Activated T-cell treated with anti-CD3 and anti-CD28 coated beads for 48 hours (primary cell): ENCODE results near the gene KEAP1.
"Not testable (repeated sequence)": the region's sequence is repeated elsewhere in the genome, so short reads cannot be mapped to it uniquely, and the experiment has no call there.

ENCODE experiments used
- DNase-seq: peaks from one replicate; pipeline ENCODE4 v3.0.0-alpha.2; 2020; ENCODE audit warnings: low read depth

The KEAP1 gene

DNA sequence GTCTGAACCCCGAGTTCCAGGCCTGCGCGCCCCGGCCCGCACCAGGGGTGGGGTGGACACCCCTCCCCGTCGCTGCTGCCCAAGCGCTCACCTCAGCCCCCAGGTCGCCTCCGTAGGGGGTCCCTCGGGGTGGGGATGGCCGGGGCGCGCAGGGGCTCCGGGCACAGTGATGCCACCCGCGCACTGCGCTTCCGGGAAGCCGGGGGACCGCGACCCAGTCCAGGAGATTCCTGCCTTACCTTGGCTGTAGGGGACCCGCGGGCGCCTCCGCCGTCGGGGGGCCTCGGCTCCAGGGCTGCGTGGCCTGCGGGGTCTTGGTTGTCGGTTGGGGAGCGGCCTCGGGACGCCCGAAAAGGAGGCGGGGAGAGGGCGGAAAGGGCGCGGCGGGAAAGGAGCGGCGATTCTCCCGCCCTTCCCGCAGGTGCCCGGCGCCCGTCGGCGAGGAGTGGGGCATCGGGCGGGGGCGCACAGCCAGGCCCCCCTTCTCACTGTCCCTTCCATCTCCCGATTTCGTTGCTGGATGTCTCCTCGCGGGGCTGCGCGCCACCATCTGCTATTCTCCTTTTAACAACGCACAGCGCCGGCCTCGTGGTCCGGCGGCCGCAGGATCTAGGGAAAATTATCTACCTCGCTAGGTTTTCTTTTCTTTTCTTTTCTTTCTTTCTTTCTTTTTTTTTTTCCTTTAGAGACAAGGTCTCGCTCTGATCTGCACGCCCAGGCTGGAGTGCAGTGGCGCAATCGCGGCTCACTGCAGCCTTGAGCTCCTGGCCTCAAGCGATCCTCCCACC lies at the start of gene KEAP1:
Gene KEAP1 (minus strand): TSS at position 355 of the 788 bp plus-strand sequence. CDS start 3,323 bp downstream, outside the sequence.
- no peak for DNase-seq

DNA sequence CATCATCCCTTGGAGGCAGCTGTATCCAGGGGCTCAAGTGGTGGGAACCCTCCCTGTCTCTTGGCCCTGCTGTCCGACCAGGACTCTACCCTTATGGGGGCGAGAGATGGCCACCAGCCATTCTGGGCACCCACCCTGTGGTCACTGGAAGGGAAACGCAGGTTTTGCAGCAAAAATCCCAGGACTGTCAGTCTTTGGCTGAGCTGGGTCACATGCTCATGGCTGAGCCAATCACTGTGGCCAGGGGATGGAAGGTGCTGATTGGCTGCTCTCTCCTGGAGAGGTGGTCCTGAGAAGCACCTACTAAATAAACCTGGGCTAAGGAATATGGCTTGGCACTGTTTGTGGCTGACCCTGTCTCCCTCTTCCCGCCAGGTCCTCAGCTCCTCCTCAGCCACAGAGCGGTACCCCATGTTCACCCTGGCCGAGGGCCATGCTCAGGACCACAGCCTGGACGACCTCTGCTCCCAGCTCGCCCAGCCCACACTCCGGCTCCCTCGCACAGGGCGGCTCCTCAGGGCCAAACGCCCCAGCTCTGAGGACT lies 49.4 kb upstream of the KEAP1 start:
- DNase-seq, result no peak

DNA sequence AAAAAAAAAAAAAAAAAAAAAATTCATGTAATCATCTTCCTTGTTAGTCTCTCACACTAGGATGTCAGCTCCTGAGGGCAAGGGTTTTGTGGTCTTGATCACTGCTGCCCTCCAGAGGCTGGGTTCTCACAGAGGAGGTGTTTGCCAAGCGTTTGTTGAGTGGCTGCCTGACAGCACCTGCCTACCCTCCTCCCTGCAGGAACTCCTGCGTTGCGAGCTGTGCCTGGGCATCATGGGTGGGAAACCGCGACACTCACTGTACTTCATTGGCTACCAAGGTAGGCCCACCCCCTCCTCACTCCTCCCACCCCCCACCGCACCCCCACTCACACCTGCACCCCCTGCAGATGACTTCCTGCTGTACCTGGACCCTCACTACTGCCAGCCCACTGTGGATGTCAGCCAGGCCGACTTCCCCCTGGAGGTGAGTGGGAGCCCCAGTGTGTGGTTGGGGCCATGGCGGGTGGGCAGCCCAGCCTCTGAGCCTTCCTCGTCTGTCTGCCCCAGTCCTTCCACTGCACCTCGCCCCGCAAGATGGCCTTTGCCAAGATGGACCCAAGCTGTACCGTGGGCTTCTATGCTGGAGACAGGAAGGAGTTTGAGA lies 48.6 kb upstream of the KEAP1 start:
- DNase-seq, result no peak

DNA sequence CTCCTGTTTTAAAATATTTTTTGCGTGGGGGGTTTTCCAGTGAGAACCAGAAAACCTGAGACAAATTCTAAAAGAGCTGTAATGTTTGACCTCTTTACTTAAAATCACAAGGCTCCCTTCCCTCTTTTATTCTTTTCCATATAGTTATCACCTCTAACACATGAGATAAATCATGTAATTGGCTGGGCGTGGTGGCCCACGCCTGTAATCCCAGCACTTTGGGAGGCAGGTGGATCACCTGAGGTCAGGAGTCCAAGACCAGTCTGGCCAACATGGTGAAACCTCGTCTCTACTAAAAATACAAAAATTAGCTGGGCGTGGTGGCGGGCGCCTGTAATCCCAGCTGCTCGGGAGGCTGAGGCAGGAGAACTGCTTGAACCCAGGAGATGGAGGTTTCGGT lies 47.9 kb upstream of the KEAP1 start:
- DNase-seq, result not testable (repeated sequence)

DNA sequence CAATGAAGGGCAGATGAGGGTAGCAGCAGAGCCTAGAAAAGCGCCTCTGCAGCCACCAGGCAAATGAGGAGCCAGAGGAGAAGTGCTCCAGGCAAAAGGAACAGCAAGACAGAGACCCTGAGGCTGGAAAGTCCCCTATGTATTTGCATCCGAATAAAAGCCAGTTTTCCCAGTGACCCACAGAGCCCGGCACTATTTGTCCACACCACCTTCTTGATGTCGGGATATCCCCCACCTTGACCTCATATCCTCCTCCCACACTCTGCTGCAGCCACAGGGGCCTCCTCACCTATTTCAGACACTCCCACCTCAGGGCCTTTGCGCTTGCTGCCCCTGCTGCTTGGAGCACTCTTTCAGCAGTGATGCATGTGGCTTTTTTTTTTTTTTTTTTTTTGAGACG lies 47.2 kb upstream of the KEAP1 start:
- no peak for DNase-seq

DNA sequence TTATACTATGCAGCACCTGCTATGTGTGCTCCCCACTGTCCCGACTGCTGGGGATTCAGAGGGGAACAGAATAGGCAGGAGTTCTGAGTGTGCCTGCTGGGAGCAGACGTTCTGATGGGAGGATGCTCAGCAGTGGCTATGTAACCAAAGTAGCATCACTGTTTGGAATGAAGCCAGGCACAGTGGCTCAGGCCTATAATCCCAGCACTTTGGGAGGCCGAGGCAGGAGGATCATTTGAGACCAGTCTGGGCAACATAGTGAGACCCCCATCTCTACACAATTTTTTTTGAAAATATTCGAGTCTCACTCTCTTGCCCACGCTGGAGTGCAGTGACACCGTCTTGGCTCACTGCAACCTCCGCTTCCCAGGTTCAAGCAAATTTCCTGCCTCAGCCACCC lies 46.6 kb upstream of the KEAP1 start:
- DNase-seq, result no peak

DNA sequence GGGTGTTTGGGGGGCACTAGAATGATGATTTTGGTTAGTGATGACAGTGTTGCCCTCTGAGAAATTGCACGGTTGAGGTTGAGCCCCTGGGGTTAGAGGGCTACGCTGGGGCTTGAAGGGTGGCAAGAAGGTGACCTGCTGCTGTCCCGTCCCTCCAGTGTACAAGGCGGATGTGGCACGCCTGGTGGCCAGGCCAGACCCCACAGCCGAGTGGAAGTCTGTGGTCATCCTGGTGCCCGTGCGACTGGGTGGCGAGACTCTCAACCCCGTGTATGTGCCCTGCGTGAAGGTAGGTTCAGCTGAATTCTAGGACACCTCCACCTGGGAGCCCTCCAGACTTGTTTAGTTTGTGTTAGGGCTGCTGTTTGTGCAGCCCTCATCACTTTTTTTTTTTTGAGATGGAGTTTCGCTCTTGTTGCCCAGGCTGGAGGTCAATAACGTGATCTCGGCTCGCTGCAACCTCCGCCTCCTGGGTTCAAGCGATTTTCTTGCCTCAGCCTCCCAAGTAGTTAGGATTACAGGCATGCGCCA lies 45.7 kb upstream of the KEAP1 start:
- no peak for DNase-seq

DNA sequence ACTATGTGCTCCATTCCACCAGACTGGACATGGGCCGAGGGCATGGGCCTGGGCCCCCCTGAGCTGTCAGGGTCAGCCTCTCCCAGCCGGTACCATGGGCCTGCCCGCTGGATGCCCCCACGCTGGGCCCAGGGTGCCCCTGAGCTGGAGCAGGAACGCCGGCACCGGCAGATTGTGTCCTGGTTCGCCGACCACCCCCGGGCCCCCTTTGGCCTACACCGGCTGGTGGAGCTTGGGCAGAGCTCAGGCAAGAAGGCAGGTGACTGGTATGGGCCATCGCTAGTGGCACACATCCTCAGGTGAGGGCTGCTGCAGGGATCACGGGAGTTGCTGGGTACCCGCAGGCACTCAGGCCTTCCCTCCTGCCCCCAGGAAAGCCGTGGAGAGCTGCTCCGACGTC lies 43.7 kb upstream of the KEAP1 start:
- no peak for DNase-seq

DNA sequence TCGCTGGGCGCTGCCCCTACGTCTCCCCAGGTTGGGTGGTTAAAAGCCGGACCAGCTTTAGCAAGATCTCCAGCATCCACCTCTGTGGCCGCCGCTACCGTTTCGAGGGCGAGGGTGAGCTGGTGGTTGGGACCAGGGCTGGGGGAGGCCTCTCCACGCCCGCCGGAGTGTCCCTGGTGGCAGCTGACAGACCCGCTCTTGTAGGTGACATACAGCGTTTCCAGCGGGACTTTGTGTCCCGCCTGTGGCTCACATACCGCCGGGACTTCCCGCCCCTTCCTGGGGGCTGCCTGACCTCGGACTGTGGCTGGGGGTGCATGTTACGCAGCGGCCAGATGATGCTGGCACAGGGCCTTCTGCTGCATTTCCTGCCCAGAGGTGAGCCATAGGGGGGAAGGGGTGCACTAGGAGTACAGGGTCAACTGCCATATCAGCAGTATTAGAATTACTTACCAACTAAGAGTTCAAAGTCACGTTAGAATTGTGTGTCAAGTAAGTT lies 41.6 kb upstream of the KEAP1 start:
- DNase-seq, result no peak

DNA sequence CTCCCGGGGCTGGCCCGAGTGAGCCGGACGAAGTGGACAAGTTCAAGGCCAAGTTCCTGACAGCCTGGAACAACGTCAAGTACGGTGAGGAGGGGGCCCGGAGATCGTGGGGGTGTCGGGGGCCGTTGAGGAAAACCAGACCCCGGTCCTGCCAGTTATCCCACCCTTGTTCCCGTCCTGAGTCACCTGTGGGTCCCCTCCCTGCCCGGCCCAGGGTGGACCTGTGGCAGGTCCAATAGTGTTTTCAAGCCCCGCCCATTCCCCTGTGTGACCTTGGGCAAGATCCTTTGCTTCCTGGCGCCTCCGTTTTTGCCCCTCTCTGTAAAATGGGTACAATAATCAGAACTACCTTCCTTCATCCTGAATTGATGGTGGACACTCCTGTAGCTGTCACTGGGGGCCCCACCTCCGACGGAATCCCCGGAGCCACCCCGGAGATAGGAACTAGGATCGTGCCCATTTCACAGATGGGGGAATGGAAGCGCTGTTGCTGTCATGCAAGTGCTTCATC lies 41.1 kb upstream of the KEAP1 start:
- no peak for DNase-seq

DNA sequence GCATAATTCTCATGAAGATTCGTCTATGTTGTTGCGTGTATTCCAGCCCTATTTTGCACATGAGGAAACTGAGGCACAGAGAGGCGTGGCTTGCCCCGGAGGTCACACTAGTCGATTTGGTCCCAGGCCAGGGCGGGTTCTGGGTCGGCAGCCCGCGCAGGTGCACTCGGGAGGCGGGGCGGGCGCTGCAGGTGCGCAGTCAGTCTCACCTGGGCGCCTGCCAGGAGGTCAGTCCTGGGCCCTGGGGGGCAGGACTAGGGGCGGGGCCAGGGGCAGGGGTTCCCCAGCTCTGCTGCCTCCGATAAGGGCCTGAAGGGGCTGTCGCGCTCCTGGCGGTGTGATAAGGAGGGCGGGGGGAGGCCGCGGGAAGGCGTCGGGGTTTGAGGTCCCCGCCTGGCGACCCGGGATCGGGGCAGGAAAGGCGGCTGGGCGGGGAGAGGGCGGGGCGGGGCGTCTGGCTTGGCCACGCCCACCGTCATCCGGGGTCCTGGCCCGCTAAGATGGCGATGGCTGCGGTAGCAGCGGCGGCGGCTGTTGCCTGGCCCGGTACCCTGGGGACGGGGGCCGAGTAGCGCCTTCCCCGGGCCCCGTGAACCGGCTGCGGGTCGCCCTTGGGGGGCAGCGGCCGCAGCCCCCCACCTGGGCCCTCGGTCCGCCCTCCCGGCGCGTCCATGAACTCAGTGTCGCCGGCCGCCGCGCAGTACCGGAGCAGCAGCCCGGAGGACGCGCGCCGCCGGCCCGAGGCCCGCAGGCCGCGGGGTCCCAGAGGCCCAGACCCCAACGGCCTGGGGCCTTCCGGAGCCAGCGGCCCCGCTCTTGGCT lies 40.5 kb upstream of the KEAP1 start, which contains the start of gene ATG4D:
Gene ATG4D (plus strand): TSS at position 485 of the 822 bp plus-strand sequence. CDS start 187 bp downstream, at position 672.
- DNase-seq, result peak; percentile 78

DNA sequence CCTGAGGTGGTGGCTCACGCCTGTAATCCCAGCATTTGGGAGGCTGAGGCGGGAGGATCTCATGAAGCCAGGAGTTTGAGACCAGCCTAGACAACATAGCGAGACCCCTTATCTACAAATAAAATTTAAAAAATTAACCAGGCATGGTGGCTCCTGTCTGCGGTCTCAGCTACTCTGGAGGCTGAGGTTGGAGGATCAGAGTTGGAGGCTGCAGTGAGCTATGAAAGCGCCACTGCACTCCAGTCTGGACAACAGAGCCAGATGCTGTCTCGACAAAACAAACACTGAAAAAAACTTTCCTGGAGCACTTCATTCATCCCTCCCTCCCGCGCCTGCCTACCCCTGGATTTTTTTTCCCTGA lies 39.9 kb upstream of the KEAP1 start:
- DNase-seq, result no peak

DNA sequence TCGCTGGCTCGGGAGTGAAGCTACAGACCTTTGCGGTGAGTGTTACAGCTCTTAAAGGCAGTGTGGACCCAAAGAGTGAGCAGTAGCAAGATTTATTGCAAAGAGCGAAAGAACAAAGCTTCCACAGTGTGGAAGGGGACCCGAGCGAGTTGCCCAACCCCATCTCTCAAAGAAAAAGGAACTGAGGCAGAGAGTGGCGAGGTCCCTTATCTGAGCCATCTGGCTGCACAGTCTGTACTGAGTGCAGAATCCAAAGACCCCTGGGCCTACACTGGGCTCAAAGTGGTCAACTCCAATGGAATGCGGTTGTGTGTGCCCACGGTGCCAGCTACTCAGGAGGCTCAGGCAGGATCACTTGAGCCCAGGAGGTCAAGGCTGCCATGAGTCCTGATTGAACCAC lies 35.9 kb upstream of the KEAP1 start:
- not testable (repeated sequence) for DNase-seq

DNA sequence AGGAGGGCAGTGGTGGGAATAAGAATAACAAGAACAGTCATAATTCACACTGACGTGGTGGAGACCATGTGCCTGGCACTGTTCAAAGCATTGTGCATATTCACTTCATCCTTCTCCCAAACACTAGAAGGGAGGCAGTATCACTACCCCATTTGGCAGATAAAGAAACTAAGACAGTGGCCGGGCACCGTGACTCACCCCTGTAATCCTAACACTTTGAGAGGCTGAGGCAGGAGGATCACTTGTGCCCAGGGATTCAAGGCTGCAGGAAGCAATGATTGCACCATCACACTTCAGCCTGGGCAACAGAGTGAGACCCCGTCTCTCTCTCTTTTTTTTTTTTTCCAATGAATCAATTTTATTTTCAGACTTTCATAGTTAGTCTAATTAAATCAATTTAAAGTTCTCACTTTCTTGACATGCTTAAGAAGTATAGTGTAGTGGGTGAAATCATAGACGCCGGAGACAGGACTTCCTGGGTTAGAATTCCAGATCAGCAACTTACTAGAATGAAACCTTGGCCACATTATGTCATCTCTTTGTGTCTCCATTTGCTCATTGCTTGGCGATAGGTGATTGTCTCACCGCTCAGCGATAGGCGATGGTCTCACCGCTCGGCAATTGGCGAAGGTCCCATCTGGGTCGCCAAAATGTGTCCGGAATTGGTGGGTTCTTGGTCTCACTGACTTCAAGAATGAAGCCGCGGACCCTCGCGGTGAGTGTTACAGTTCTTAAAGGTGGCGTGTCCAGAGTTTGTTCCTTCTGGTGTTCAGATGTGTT lies 35.2 kb upstream of the KEAP1 start:
- DNase-seq, result no peak

DNA sequence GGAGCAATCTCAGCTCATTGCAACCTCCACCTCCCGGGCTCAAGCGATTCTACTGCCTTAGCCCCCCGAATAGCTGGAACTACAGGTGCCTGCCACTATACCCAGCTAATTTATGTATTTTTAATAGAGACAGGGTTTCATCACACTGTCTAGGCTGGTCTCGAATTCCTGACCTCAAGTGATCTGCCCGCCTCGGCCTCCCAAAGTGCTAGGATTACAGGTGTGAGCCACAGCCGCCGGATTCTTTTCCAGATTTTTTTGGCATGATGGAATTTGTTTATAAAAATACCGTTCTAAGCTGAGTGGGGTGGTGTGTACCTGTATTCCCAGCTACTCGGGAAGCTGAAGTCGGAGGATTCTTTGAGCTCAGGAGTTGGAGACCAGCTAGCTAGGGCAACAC lies 34.5 kb upstream of the KEAP1 start:
- no peak for DNase-seq

DNA sequence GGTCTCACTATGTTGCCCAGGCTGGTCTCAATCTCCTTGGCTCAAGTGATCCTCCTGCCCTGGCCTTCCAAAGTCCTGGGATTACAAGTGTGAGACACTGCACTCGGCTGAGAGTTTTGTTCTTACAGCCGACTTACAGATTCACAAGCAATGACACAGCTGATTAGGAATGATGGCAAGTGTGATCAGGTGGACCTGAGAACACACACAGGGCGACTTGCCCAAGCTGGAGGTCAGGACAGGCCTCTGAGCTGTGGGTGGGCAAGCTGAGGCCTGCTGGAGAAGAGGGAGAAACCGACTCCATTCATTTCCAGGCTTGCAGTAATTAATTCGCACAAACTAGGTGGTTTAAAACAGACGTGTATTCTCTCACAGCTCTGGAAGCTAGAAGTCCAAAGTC lies 32.5 kb upstream of the KEAP1 start:
- DNase-seq, result no peak

DNA sequence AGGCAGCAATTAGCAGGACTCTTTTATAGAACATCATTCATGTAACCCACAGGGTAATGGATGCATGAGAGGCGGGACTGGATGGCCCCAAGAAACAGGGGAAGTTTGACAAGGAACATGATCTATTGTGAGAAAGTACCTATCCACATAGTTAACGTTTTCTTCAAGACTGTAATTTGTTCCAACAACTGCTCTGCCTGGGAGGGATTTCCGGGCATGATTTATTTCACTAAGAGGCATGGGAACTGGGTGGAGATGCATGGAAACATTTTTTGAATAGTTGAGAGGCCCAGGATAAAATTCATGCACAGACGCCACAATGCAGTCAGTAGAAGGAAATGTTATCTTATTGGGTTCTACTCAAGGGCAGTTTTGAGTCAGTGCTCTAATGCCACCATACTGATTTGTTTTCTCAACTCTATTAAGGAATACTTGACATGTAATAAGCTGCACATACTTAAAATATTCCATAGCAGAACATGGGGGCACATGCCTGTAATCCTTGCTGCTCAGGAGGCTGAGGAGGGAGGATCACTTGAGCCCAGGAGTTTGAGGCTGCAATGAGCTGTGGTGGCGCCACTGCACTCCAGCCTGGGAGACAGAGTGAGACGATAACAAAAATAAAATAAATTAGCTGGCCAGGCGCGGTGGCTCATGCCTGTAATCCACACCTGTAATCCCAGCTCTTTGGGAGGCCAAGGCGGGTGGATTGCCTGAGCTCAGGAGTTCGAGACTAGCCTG lies 30.7 kb upstream of the KEAP1 start:
- DNase-seq, result no peak

DNA sequence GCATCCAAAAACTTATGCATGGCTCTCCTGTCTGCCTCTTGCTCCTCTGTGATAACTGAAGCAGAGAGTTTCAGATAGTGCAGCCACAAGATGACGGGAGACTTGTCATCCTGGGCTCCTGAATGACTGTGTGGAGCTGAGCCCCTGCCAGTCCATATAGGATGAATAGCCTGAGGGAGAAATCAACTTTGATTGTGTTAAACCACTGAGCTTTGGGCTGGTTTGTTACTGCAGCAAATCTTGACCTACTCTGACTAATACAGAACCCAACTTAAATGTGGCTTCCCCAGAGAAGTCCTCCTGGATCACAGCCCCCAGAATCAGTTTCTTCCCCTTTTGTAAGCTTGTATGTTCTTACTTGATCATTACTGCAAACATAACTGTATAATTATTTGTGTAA lies 29.3 kb upstream of the KEAP1 start:
- no peak for DNase-seq

DNA sequence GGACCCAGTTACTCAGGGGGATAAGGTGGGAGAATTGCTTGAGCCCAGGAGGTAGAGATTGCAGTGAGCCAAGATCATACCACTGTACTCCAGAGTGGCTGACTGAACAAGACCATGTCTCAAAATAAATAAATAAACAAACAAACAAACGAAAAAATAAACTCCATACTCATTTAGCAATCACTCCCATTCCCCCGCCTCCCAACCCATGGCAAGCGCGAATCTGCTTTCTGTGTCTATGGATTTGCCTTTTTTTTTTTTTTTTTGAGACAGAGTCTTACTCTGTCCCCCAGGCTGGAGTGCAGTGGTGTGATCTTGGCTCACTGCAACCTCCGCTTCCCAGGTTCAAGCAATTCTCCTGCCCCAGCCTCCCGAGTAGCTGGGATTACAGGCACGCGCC lies 23.7 kb upstream of the KEAP1 start:
- DNase-seq, result not testable (repeated sequence)

DNA sequence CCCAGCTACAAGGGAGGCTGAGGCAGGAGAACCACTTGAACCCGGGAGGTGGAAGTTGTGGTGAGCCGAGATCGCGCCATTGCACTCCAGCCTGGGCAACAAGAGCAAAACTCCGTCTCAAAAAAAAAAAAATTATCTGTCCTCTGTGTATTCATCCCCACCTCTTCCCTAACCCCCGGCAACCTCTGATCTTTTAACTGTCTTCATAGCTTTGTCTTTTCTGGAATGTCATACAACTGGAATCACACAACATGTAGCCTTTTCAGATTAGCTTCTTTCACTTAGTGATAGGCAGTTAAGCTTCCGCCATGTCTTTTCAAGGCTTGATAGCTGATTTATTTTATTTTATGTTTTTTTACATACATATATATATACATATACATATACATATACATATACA lies 22.5 kb upstream of the KEAP1 start:
- DNase-seq, result no peak
